Measurements from ENCODE around the gene SHC1.

The SHC1 gene

DNA sequence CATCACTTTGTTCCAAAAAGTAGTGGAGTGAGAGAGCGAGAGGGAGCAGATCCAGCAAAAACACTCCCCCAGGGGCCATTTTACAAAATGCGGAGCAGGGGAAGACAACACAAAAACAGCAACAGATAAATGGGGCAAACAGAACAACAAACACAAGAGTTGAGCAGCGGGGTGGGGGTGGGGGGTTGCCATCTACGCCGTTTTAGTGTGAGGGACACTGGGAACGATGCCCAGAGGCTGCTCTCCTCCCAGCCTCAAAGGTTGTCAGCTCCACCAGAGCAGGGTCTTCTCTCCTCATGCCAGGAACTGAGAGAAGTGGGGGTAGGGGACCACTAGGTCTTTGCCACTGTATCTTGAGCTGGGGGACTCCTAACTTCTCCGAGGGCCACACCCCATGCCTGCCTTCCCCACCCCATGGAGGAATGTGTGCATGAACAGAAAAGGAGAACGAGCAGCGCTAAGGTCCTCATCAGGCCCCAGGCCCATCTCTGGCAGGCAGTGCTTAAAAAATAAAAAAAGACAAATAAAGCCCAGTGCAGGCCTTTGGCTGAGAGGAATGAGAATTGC, 13.4 kb downstream of the SHC1 start:
- no peak for DNase-seq (ENCODE audit: low read depth in 2 of 2)

DNA sequence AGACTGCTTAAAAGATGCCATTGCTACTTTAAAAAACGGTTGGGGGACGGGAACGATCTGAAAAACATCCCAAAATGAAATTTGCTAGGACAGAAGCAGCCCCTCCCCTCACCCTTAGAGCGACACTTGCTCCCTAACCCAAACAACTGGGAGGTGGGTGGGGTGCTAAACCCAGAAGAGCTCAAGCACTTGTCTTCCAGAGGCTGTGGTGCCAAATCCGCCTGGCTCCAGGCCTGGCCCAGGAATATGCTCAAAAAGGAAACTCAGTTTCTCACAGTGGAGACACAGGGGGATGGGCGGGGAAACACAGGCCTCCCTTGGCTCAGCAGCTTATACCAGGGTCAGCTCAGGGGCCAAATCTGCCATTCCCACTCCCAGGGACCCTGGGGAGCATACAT, 14.0 kb downstream of the SHC1 start:
- DNase-seq (ENCODE audit: low read depth in 2 of 2), result no peak

DNA sequence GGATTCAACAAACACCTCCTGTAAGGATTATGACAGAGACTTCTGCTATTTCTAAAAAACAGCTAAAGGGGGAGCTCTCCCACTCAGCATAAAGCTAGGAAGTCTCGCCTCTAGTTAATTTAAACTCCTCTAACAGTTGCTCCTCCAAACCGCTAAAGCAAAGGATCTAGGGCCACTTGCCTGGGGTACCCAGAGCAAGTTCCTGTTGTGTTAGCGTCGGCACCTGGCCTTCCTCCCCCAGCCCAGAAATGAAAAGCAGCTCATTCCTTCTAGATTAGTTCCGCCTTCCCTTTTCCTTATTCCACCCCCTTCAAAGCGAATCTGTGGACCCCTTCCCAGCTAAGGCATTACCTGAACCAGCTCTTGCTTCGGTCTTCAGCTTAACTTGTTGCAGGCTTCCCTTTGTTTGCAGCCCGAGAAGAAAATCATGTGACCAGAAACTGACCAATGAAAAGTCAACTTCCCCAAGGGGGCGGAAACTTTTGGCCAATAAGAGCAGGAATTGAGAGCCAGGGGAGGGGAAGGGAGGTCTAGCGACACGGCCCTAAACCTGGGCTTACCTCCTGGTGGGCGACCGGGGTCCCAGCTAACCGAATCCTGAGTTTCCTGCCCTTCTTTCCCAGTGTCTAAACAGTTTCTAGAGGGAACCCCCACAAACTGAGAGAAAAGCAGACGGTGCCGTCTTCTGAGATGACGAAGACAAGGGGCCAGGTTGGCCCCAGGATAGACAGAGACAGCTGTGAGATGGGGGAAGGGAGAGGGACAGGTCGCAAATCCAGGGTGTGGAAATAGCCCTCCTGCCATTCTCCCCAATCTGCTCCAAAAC, 14.6 kb downstream of the SHC1 start, which contains the start of gene PBXIP1:
PBXIP1 (minus strand) TSS at position 382 of the 826 bp plus-strand sequence. CDS start 2,378 bp downstream, outside the sequence.
- peak; percentile 61 to 75 for DNase-seq (ENCODE audit: low read depth in 2 of 2)

DNA sequence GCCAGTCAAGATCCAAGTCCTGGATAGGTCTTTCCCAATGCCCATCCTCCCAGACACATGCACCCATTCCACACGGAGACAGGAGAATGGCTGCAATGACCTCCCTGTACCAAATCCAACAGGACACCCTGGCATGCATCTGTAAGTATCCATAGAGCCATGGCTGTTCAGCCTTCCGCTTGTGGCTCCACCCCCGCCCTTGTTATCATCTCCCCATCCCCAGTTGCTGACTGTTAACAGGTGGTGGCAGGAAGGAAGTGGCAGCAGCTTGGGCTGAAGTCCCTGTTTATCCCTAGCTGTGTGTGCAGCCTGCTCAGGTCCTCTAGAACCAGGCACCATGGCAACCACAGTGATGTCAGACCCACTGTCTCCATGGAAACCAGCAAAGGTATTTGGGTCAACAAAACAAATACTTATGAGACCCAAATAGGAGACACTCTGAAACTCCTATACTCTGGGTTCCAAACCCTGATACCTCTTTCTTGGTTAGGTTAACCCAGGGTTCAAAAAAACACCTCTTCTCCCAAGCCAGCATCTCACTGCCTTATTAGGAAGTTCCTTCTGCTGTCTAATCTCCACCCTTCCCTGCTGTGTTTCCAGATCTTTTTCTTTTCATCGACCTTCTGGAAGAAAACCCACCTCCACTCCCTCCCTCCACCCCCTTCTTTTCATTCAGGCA, 15.4 kb downstream of the SHC1 start:
- DNase-seq (ENCODE audit: low read depth in 2 of 2), result peak; percentile 72 to 74

DNA sequence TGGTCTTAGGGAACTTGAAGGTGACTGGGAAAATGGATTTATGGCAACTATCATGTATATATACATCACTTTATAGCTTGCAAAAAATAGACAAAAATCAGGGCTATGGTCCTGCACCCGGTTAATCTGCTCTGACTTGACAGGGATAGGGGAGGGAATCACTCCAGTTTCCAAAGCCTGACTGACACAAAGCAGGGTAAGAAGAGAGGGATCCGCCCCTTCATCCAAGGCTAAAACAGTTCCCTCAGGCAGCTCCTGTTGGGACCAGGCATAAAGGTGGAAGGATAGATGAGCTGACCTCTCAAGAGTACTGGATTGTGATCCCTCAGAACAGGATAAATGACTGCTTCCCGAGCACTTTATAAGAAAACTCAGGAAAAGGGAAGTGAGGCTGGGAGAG, 16.0 kb downstream of the SHC1 start:
- DNase-seq (ENCODE audit: low read depth in 2 of 2), result no peak

DNA sequence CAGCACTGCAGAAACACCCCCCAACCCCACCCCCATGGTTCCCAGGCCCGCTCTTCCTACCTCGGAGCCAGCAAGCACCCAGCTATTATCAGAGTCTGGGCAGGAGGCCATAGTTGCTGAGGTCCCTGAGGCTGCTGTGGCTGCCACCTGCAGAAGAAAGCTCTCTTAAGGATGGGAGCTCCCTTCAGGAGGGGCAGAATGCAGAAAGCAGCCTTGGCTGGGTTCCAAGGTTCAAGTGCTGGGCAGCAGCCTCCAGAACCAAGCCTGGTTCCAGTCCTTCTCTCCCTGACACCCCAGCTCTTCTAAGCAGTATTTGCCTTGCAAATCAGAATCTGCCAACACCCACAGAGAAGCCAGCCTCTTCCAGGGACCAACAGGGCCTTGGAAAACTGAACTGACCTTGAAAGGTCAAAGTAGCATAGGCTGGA, 16.9 kb downstream of the SHC1 start:
- DNase-seq (ENCODE audit: low read depth in 2 of 2), result no peak

DNA sequence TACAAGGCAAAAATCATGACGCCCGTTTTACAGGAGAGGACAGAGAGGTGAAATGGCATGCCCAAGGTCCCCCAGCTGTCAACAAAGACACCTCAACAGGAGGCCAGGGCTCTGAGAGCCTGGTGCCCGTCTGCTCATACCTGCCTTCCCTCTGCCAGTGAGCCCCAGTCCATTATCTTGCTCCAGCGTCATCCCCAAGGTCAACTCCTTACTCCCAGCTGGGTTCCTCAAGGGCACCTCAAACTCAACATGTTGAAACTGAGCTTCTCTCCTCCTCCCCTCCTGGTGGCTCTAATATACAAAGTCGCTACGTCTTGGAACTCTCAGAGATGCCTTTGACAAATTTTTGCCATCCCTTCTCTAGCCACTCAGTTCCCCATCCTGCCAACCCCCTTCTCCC, 17.9 kb downstream of the SHC1 start:
- no peak for DNase-seq (ENCODE audit: low read depth in 2 of 2)

DNA sequence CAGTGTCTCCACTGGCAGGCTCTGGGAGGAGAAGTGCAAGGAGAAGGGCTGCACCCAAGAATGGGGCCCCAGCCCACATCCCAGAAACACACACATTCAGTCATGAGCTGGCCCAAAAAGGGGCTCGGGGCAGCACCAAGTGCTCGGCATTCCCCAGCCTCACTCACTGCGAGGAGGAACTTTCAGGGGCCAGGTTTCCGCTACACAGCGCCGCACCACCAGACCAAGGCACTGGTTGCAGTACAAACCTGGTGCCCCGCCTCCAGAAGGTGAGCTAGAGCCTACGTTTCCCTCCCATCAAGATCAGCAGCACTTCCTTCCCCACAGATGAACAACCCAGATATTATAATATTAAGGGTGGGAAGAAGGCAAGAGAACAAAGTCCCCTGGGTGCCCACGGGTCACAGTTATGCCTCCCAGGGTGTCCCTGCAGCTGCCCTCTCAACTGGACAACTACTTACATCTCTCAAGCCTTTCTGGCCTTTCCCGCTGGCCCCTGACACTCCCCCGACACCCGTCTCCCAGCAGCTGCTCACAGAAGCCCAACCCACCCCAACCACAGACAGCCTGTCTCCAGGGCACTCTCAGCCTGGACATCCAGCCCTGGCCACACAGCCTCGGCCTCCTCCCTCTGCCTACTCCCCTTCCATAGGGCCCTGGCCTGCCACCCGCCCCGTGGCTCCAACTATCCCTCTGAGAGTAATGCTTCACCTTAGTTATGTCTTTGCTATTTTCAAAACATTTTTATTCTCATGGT, 18.5 kb downstream of the SHC1 start:
- DNase-seq (ENCODE audit: low read depth in 2 of 2), result peak in 1 of 2 donors; percentile 42

DNA sequence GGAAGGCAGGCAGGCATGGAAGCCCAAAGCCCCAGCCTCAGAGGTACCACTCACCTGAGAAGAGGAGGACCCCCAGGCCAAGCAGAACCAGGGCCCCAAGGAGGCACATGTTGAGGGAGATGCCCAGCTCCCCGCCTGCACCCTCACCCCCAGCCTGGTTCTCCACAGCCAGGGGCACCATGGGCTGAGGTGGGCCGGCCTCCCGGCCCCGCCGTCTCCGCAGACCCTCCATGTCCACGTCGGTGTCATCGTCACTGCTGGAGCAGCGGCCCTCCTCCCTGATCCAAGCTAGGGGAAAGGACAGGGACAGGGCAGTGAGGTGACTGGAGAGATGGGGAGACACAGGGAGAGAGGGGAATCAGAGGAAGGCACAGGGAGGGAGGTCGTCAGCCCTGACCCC, 22.5 kb downstream of the SHC1 start:
- no peak for DNase-seq (ENCODE audit: low read depth in 2 of 2)

DNA sequence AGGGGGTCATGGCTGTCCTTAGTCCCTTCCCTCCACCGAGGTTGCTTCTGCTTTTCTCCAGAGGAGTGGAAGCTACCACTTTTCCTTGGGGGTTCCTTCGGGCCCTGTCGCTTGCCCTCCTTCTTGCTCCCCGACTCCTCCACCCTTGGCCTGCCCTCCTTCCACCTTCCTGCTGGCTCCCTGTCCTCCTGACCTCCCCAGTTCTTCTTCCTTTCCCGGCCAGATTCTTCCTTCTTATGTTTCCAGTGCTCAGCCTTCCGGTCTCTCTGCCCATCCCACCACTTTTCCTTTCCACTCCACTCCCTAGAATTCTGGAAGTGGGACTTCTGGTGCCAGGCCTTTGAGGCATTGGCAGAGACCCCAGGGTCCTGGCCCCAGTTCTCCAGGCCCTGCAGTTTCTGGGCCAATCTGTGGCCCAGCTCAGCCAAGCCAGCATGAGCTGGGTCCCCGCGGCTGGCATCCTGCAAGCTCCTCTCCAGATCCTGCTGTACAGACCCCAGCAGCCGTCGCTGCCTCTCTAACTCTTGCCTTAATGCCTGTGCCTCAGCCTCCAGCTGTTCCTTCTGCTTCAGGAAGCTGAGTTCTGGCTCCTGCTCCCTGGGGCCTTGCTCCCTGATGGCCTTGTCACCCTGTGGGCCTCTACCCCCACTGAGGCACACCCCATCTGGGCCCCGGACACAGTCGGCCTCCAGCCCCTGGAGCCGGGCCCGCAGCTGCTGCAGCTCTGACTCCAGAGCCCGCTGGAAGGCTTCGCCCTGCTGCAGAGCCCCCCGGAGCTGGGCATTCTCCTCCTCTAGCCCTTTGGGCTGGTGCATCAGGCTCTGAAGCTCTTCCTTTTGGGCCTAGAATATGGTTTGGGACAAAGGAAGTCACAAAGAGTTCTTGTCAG, 24.3 kb downstream of the SHC1 start:
- no peak for DNase-seq (ENCODE audit: low read depth in 2 of 2)

DNA sequence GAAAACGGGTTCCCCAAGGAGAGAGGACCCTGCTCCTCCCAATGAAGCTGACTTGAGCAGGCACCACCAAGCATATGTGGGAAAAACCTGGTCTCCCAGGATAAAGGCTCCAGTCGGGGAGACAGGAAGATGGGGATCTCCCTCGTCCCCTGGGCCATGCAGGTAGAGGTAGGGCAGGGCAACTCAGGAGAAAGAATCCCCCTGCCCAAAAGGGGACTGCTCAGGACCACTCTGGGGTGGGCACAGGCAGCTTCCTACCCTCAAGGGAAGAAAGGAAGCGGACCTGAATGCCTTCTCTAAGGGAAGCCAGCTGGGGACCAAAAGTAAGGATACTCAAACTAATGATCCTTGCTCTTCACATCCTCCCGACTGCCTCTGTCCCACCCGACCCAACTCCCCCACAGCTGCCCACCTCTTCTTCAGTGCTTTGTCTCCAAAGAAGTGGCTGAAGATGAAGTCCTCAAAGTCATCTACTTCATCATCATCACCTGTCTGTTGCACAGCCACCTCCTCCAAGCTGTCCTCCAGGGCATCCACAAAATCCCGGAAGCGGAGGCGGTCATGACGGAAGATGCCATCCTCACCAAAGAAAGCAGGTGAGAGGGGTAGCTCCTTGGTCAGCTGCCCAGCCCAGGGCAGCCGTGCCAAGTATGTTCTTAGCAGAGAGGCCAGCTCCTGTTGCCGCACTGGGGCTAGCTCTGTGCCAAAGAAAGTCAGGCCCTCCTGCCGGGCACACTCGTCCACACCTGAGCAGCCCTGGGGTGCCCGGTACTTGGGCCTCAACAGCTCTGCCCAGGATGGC, 25.2 kb downstream of the SHC1 start:
- no peak for DNase-seq (ENCODE audit: low read depth in 2 of 2)

DNA sequence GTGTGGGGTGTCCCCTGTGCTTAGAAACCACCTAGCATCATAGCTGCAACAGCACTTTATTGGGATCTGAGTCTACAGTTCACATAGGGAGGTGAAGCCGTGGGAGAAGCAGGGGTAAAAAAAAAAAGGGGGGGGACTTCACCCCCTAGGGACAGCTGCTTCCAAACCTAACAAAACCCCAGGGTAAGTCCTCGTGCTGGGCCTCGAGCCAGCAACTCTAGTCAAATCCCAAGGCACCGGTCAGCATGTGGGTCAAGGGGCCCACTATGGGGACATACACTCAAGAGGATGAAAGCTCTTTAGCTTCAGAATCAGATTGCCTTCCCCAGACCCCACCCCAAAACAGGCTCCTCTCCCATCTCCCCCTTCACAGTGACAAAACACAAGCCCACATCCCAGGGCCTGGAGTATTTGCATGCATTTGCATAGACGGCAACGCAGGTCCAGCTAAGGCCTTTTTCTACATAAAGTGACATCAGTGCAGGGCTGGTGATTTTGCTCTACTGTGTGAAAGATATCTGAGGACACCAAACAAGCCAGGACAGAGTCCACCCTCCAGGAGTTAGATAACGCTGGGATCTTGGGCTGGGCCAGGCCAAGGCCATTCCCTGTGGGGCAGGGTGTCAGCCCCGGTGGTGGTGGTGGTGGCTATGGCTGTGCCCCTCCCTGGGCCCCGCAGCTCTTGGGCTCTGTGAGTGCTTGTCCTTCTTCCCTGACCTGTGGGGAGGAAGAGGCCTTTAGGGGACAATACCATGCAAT, 26.0 kb downstream of the SHC1 start:
- DNase-seq (ENCODE audit: low read depth in 2 of 2), result no peak

DNA sequence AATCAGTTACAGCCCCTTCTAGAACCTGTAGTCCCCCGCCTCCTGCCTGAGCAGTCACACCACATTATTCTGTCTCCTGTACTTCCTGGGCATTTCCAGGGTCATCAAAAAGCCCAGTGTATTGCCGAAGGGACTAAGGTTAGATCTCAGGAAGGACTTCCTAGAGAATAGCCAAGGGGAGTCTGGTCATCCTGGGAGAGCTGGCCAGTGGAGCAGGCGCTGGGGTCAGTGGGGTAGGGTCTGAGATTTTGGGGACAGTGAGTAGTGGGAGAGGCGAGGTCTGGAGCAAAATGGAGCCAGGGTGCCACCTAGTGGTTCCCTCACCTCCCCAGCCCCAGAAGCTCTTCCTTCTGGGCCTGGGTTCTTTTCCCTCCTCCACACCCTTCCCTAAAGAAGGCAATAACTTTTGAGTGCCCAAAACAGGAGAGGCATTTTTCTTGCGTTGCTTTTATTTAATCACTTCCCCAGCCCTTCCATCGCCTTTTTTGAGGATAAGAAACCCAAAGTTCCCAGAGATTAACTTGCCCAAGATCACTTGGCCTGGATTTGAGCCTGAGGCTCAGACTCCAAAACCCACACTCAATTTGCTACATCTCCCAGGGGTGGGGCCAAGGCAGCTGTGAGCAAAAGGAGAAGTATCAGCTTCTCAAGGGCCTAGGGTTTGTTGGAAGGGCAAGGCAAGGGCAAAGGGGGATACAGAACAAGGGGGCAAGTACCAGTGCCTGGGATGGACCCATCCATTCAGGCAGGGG, 26.7 kb downstream of the SHC1 start:
- DNase-seq (ENCODE audit: low read depth in 2 of 2), result no peak

DNA sequence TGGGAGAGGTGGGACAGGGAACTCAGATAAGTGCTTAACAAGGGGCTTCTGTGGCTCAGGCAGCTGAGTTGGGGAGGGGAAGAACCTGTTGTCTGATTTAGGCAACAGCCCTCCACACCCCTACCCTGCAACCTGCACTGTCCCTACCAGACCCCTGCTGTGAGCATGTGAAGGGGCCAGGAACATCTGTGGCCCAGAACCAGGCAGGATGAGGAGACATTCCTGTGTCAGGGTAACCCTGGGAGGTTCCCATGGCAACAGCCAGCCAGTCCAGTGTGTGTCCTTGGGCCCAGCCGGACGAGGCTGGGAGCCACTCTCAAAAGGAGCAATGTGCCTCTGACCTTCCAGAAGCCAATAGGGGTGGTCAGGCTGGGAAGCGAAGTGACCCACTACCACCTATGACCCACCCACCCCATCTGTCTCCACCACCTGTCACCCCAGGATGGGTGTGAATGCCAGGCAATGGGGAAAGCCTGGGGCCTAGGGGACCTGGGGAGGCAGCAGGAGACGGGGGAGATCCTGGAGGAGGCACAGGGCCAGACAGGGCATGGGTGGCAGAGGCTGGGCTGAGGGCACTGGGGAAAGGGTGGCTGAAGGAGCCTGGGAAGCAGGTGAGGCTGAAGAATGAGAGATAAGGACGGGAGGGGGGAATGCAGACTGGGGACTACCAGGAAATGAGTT, 29.1 kb downstream of the SHC1 start:
- DNase-seq (ENCODE audit: low read depth in 2 of 2), result no peak

DNA sequence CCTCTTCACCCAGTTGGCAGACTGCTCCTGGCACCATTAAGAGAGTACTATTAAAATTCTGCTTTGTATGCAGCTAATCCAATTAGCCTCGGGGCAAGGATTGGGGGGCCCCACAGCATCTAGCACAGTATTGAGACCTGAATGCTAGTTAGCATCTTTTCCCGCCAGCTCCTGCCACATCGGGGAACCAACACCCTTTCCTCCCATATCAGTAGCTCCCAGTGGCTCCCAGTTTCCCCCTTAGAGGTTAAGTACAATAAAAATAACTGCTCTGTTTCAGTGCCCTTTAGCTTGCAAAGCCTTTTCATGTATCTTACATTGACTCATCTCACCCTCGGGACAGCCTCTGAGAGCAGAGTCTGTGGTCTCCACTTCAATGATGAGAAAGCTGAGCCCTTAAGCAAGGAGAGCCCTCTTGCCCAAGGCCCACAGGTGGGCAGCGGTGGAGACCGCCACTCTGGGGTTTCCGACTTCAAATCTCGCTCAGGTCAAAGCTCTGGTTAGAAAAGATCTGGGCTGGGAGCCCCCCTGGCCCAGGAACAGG, 29.8 kb downstream of the SHC1 start:
- no peak for DNase-seq (ENCODE audit: low read depth in 2 of 2)

DNA sequence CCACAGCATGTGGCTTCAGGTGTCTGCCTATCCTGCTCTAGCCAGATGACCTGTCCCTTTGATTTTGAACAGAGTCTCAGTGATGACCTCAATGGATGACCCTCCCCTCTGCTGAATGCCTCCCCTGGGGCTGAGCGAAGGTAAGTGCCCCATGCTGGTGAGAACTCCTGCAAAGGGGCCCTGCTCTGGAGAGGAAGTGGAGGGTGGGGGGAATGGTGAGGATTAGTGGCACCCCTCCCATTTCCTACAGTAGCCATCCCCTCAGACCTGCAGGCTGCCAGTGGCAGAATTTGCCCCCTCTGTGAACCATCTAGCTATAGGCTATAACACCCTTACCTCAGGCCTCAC, 30.4 kb downstream of the SHC1 start:
- no peak for DNase-seq (ENCODE audit: low read depth in 2 of 2)

DNA sequence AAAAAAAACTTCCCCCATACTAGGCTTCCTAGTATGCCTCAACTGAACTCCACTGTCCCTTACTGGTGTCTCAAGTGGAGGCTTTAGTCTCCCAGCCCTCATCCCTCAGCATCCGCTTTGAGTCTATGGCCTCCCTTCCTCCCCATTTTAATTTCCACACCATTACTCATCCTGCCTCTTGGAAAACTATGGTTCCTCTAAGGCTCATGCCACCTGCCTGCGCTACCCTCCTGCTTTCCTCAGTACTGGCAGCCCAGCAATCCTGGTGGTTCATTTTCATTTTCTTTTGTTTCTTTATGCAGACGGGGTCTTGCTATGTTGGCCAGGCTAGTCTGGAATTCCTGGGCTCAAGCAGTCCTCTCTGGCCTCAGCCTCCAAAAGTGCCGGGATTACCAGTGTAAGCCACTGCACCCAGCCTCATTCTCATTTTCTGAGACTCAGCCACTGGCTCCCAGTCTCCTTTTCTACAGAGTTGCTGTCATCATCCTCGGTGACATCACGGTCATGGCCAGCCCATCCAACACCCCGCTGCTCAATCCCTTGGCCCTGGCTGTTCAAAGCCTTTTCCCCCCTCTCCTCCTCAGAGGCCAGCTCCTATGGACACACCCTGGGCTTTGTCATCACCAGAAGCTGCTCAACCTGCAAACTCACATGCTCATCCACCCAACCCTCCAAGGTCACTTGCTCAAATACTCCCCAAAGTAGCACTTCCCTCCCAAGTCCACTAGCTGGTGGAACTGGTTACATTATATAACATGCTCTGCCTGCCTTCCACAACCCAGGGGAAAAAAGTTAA, 31.7 kb downstream of the SHC1 start:
- no peak for DNase-seq (ENCODE audit: low read depth in 2 of 2)
